ACHN (cell line): Measurements from ENCODE around the gene PARD3.
"Not testable (repeated sequence)": the region's sequence is repeated elsewhere in the genome, so short reads cannot be mapped to it uniquely, and the experiment has no call there.

ENCODE experiments used
- DNase-seq: peaks from one replicate; pipeline ENCODE4 v3.0.0-alpha.2; 2015
- in situ Hi-C: cut with HindIII; loops from 2 replicates; pipeline ENCODE4 v1.10.0; 2017; ENCODE audit warnings: low sequenced_read_pairs, low pct_ligation_motif_present, low pct_unique_long_range_greater_than_20kb

PARD3 gene

GRCh38 chr10:34091635-34092195 lies 723.4 kb downstream of the PARD3 start:
- DNase-seq: no peak
- in situ Hi-C loops: no loop called here

GRCh38 chr10:34089253-34089652 lies 725.8 kb downstream of the PARD3 start:
- no peak for DNase-seq
- in situ Hi-C loops: no loop called here

DNA sequence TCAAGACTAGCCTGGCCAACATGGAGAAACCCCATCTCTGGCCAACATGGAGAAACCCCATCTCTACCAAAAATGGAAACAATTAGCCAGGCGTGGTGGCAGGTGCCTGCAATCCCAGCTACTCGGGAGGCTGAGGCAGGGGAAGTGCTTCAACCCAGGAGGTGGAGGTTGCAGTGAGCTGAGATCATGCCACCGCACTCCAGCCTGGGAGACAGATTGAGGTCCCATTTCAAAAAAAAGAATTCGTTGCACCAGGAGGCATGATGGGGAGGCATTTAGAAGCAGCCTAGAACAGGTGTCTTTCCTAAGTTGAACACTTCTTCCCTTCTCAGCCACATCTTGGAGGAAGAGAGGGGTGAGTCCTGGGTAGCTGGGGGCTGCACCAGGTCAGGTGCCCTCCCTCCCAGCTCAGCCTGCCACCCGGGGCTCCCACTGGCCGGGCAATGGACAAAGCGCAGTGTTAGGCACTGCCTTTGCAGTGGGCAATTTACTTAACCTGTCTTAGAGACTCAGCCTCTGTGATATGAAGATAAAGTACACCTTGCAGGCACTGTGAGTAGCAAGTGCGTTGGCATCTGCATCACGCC lies 726.8 kb downstream of the PARD3 start:
- no peak for DNase-seq
- in situ Hi-C loops: no loop called here

GRCh38 chr10:34087095-34087418 lies 728.0 kb downstream of the PARD3 start:
- DNase-seq: no peak
- in situ Hi-C loops: no loop called here

GRCh38 chr10:34083567-34083966 lies 731.5 kb downstream of the PARD3 start:
- no peak for DNase-seq
- in situ Hi-C loops: no loop called here

DNA sequence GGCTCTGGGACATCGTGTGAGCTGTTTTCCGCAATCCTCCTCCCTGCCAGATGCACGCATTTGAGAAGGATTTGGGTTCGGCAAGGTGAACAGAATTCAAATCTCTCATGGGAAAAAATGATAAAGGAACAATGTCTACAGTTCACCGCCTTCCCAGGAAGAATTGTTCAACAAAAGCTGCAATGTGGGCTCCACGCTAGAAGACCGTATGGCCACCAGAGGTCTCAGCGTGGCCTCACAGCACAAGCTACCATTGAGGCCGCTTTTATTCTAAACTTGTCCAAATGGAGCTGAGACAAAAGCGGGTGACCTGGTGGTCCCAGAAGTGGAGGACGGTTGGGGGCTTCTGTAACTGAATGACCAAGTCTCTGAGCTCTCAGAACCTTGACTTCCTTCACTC lies 733.1 kb downstream of the PARD3 start:
- in situ Hi-C loops: no loop called here
- DNase-seq: no peak

DNA sequence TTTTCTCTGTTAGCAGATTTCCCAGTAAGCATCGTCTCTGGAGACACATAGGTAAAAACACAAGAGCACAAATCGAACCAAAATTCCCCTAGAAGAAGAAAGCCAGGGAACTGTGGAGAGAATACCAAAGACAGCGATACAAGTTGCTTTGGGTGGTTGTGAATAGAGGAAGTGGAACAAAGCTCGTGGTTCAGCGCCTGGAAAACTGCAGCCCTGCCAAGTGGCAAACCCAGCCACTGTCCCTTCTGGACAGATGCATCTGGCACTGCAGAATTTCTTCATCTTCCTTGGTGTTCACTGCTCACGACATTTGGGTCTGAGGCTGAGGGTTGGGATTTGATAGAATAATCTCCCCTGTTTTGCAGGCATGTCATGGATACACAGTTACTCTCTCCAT lies 733.8 kb downstream of the PARD3 start:
- DNase-seq: no peak
- in situ Hi-C loops: no loop called here

- no peak for DNase-seq
- in situ Hi-C loops: no loop called here
Measured at GRCh38 chr10:34080485-34081346, 734.4 kb downstream of the PARD3 start.

DNA sequence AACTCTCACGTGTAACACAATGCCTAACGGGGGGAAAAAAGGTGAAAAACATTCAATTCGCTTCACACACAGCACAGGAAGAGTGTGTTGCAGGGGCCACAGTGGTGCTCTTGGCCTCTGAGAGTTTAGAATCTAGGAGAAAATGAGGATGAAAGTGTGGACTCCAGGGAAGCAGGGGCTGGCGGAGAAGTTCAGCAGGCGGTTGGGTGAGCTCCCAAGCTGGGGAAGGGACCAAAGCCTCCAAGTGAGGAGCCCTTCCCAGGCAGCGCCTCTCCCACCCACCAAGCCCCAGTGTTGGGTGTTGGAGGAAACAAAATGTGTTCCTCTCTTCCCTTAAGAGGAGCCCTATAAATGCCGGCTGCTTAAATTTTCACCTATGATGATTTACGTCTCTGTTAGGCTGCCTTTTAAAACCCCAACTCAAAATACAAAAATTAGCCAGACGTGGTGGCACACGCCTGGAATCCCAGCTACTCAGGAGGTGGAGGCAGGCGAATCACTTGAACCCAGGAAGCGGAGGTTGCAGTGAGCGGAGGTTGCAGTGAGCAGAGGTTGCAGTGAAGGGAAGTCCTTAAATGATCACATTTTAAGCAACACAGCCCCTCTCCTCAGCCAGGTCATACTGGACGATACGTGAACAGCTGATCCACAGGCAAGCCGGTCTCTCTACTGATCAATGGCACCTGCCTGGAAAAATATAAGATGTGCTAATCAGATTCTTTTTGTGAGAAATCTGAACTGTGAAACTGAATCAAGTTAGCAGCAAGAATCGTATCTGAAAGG lies 735.2 kb downstream of the PARD3 start:
- in situ Hi-C loops: no loop called here
- DNase-seq: no peak

DNA sequence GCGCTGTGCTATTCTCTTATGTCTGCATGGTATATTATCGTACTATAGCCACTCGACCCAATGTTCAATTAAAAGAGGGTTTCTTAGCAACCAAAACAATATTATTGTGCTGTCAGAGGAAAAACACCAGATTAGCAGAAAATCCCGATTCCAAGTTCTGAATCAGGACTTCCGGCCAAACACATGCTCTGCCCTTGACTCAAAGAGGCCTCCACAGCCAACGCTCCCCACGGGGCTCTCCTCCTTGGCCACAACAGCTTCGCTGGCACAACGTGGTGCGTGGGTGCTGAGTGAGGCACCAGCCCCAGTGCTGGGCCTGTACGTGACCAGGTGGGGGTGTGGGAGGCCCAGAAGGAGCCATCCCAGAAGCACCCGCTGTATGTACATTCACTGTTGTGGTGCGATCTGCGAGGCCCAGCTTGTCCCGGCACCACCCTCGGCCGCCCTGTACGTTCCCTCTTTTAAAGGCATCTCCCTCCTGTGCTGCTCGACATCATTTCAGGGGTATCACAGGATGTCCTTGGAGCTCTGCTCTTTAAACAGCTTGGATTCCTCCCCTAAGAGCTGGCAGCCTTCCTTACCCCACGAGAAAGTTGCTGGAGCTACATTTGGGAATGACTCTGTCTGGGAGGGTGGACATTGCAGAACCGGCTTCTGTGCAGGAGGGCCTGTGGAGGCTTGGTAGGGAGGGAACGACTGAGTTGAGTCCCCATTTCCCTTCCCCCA lies 736.2 kb downstream of the PARD3 start:
- no peak for DNase-seq
- in situ Hi-C loops: no loop called here

DNA sequence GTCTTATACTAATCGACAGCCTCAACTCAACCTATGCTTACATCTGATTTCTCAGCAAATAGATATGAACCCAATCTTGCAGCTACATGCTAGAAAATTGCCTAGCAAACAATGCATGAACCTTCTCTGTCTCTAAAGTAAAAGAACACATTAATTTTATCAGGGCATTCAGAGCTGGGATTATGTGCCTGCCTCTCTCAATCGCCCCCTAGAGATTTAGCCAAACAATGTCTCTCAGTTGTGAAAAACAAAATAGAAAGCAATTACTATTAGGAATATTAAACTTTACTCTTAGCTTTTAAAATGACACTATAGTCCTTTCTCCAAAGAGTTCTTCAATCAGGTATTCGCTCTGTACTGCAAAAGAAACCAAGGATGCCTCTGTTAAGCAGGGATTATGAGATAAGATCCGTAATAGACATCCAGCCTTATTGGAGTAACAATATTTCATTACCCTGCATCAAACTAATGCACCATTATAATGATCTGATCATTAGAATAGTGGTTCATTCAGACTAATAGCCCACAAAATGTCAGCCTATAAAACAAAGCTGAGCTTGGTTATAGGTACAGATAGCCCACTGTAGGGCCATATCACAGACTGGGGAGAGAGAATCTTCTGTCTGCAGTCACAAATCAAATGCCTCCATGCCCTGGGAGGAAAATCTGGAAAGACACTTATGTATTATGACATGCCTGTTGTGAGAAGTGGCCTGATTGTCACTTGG lies 736.9 kb downstream of the PARD3 start:
- in situ Hi-C loops: no loop called here

DNA sequence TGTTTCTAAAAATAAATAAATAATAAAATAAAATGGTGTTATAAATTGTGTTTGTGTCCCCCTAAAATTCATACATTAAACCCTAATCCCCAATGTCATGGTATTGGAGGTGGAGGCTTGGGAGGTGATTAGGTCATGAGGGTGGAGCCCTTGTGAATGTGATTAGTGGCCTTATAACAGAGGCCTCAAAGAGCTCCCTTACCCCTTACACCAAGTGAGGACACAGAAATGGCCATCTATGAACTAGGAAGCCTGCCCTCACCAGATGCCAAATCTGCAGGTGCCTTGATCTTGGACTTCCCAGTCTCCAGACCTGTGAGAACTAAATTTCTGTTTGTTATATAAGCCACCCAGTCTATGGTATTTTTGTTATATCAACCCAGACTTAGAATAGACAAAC lies 738.7 kb downstream of the PARD3 start:
- no peak for DNase-seq
- in situ Hi-C loops: no loop called here

More for the DNA sequence above, 736.9 kb downstream of the PARD3 start:
- DNase-seq: no peak

- in situ Hi-C loops: no loop called here
Measured at GRCh38 chr10:34075254-34075926, 739.7 kb downstream of the PARD3 start.

GRCh38 chr10:34074051-34074450 lies 741.0 kb downstream of the PARD3 start:
- in situ Hi-C loops: no loop called here
- no peak for DNase-seq

More at GRCh38 chr10:34075254-34075926, 739.7 kb downstream of the PARD3 start:
- no peak for DNase-seq

GRCh38 chr10:34067741-34068140 lies 747.4 kb downstream of the PARD3 start:
- not testable (repeated sequence) for DNase-seq

GRCh38 chr10:34063592-34063991 lies 751.5 kb downstream of the PARD3 start:
- no peak for DNase-seq
- in situ Hi-C loops: no loop called here

More at GRCh38 chr10:34067741-34068140, 747.4 kb downstream of the PARD3 start:
- in situ Hi-C loops: not testable (repeated sequence)

DNA sequence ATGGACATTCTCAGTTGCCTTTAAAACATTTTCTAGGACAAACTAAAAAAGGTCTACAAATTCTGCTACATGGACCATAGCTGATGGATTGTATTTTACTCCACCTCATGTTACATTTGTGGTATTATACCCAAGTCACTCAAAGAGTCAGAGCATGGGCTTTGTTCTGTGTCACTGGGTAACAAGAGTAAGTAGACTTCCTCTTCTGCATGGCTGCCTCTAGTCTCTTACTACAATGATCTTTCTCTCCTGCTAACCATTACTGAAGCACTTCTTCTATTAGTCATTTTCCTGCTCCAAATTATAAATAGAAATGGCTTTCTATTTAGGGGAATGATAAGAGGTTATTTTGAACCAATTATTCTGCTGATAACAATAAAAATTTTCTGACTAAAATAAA lies 753.3 kb downstream of the PARD3 start:
- no peak for DNase-seq
- in situ Hi-C loops: no loop called here
